ENCODE measurements around the gene MACROD2. TPM values are rescaled to one million over a fixed set of nuclear protein-coding genes. Genes with fewer than 3 reads are reported as not detected.

The MACROD2 gene
- total RNA-seq, 2 donors from 2014 or later, result 0.94 to 10.4 TPM

- no peaks in the 10 kb centered on the region for H3K27me3 ChIP-seq
- no peak for DNase-seq (ENCODE audit: low spot score)
- H3K9me3 ChIP-seq, result no peaks in the 10 kb centered on the region
- H3K4me3 ChIP-seq, result no peak overlapping the region
- no peaks in the 10 kb centered on the region for H3K36me3 ChIP-seq
- no peaks in the 10 kb centered on the region for H3K4me1 ChIP-seq
- TF ChIP-seq, protein P1, sequence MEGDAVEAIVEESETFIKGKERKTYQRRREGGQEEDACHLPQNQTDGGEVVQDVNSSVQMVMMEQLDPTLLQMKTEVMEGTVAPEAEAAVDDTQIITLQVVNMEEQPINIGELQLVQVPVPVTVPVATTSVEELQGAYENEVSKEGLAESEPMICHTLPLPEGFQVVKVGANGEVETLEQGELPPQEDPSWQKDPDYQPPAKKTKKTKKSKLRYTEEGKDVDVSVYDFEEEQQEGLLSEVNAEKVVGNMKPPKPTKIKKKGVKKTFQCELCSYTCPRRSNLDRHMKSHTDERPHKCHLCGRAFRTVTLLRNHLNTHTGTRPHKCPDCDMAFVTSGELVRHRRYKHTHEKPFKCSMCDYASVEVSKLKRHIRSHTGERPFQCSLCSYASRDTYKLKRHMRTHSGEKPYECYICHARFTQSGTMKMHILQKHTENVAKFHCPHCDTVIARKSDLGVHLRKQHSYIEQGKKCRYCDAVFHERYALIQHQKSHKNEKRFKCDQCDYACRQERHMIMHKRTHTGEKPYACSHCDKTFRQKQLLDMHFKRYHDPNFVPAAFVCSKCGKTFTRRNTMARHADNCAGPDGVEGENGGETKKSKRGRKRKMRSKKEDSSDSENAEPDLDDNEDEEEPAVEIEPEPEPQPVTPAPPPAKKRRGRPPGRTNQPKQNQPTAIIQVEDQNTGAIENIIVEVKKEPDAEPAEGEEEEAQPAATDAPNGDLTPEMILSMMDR (IDR thresholded peaks at IDR 0.05), result no peak
- no peak overlapping the region for H3K27ac ChIP-seq
Measured at GRCh38 chr20:14046534-14046933, 51.2 kb downstream of the MACROD2 start.

GRCh38 chr20:14049111-14049510 lies 53.8 kb downstream of the MACROD2 start:
- Histone ChIP-seq H3K4me1 (no peaks in the 10 kb centered on the region), H3K36me3 (no peaks in the 10 kb centered on the region), H3K4me3 (no peak overlapping the region), H3K27me3 (no peaks in the 10 kb centered on the region), H3K27ac (no peak overlapping the region), H3K9me3 (no peaks in the 10 kb centered on the region)
- TF ChIP-seq, protein P1 (IDR thresholded peaks at IDR 0.05), result no peak
- no peak for DNase-seq (ENCODE audit: low spot score)

DNA sequence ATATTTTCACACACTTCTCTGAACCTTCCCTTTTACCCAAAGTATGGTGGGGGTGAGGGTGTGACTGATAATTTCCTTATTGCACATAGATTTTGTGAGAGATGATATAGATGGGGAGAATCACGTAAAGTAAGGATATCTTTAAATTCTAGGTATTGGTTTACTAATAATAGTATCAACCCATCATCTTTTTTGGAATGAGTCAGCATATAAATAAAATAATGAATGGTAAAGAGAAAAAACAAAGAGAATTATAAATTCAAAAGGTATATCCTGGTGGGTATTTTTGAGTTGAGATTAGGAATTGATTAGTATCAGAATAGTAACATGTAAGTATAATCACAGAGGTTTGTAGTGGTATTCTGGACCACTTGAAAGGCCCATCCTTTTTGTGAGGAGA lies 56.1 kb downstream of the MACROD2 start:
- no peaks in the 10 kb centered on the region for H3K4me1 ChIP-seq
- H3K4me3 ChIP-seq, result no peak overlapping the region
- no peak for DNase-seq (ENCODE audit: low spot score)
- H3K27ac ChIP-seq, result no peak overlapping the region
- no peaks in the 10 kb centered on the region for H3K27me3 ChIP-seq
- TF ChIP-seq, protein P1 (IDR thresholded peaks at IDR 0.05), result no peak
- H3K9me3 ChIP-seq, result no peaks in the 10 kb centered on the region
- H3K36me3 ChIP-seq, result no peaks in the 10 kb centered on the region

DNA sequence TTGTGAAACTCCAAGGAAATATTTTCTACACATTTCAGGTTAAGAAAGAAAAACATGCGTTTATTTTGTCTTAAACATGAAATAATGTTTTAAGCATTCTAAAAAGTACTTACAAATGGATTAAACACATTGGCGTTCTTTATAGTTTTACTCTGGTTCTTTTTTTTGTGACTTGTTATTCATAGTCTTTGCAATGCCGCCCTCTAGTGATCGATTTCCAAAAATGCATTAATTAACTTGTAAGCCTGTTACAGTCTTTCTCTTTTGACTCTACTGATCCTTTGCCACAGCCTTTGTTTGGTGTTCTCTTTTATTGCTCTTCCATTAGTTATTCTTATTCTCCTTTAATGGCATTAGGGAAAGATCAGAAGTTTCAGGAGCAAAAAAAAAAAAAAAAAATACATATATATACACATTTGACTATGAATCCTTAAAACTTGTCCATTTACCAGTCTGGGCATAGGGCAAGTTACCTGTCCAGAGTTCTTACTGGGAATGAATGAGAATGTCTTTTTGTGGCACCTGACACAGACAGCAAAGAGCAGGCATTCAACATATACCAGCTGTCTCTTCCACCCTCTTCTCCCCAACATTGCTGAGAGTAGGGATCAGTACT lies 59.9 kb downstream of the MACROD2 start:
- Histone ChIP-seq H3K9me3 (no peaks in the 10 kb centered on the region), H3K4me3 (no peak overlapping the region), H3K27ac (no peak overlapping the region)

GRCh38 chr20:14062171-14062570 lies 66.9 kb downstream of the MACROD2 start:
- H3K27me3 ChIP-seq, result no peaks in the 10 kb centered on the region
- H3K27ac ChIP-seq, result no peak overlapping the region
- DNase-seq (ENCODE audit: low spot score), result no peak
- no peaks in the 10 kb centered on the region for H3K9me3 ChIP-seq
- H3K4me3 ChIP-seq, result no peak overlapping the region
- no peaks in the 10 kb centered on the region for H3K36me3 ChIP-seq
- TF ChIP-seq, protein P1 (IDR thresholded peaks at IDR 0.05), result no peak
- no peaks in the 10 kb centered on the region for H3K4me1 ChIP-seq

More for the DNA sequence above, 59.9 kb downstream of the MACROD2 start:
- DNase-seq (ENCODE audit: low spot score), result no peak
- no peaks in the 10 kb centered on the region for H3K27me3 ChIP-seq
- TF ChIP-seq, protein P1 (IDR thresholded peaks at IDR 0.05), result peak; percentile 53 to 71
- H3K4me1 ChIP-seq, result no peaks in the 10 kb centered on the region
- H3K36me3 ChIP-seq, result no peaks in the 10 kb centered on the region

DNA sequence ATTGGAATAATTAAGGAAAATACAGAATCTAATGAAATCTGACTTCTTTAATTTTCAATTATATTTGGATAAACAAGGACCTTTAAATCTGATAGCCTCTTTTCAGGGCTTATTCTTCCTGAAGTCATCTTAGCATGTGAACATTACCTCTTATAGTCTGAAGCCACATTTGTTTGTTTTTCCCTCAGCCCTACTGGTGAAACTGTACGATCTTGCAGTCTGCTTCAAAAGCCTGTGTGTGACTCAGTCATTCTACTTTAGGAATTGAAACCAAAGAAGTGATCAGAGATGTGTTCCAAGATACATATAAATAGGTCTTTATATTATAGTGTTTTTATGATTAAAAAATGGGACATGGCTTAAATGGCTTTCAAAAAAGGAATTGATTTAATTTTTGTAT lies 67.5 kb downstream of the MACROD2 start:
- DNase-seq (ENCODE audit: low spot score), result no peak
- Histone ChIP-seq H3K9me3 (no peaks in the 10 kb centered on the region), H3K4me3 (no peak overlapping the region), H3K27ac (no peak overlapping the region), H3K36me3 (no peaks in the 10 kb centered on the region), H3K4me1 (no peaks in the 10 kb centered on the region), H3K27me3 (no peaks in the 10 kb centered on the region)
- TF ChIP-seq, protein P1 (IDR thresholded peaks at IDR 0.05), result no peak

Data from right atrium auricular region (tissue), 2 donors.